Measurements from ENCODE around the gene ICE1.

DNA sequence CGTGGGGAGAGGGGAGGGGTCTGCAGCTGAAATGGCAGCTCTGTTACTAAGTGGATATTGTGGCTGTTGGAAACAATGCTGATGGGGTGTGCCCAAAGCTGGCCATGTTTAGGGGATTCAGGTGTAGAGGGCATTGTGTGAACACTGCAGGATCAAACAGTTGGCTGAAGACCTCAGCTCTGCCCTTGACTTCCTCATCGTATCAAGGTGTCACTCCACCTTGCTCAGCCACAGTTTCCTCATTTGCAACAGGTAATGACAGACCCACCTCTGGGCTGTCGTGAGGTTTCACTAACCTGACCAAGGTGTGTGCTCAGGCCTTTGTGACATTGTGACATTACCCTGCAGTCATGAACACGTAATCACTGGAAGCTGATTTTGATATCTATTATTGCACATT, 111.9 kb downstream of the ICE1 start:
- TF ChIP-seq TOE1 (IDR thresholded peaks at IDR 0.05; ENCODE audit: borderline replicate concordance) (no peak), TOE1 (CRISPR knock-in tag; IDR thresholded peaks at IDR 0.05; ENCODE audit: borderline replicate concordance, low read depth) (no peak), ZNF23 (CRISPR knock-in tag; IDR thresholded peaks at IDR 0.05) (no peak), CAMTA2 (CRISPR knock-in tag; conservative IDR thresholded peaks at IDR 0.05) (no peak)

Data from K562 (cell line).